Keratinocyte (primary cell): ENCODE measurements around the gene ELAVL4.

Experiments used
- EZH2 ChIP-seq: IDR thresholded peaks from one replicate; pipeline ENCODE4 v1.6.1; 2012; ENCODE audit warnings: inconsistent platforms, mild to moderate bottlenecking, low read length, moderate library complexity
- TF ChIP-seq, protein P1 (sequence below), 3 experiments: IDR thresholded peaks in 1 of 3; conservative IDR thresholded peaks in 1 of 3; optimal IDR thresholded peaks in 1 of 3; 2 replicates in 2 of 3; 3 replicates in 1 of 3; pipeline versions ENCODE3 to v1.5.1; 2011; ENCODE audit warnings: low read length in 3 of 3, mild to moderate bottlenecking in 3 of 3, moderate library complexity in 2 of 3, control low read depth in 1 of 3, inconsistent platforms in 1 of 3; ENCODE audit not compliant: insufficient read depth in 2 of 3; ENCODE audit errors: extremely low read depth in 1 of 3

- TF ChIP-seq, protein P1, sequence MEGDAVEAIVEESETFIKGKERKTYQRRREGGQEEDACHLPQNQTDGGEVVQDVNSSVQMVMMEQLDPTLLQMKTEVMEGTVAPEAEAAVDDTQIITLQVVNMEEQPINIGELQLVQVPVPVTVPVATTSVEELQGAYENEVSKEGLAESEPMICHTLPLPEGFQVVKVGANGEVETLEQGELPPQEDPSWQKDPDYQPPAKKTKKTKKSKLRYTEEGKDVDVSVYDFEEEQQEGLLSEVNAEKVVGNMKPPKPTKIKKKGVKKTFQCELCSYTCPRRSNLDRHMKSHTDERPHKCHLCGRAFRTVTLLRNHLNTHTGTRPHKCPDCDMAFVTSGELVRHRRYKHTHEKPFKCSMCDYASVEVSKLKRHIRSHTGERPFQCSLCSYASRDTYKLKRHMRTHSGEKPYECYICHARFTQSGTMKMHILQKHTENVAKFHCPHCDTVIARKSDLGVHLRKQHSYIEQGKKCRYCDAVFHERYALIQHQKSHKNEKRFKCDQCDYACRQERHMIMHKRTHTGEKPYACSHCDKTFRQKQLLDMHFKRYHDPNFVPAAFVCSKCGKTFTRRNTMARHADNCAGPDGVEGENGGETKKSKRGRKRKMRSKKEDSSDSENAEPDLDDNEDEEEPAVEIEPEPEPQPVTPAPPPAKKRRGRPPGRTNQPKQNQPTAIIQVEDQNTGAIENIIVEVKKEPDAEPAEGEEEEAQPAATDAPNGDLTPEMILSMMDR (optimal IDR thresholded peaks at IDR 0.05 in 1 of 3, IDR thresholded peaks at IDR 0.05 in 1 of 3, conservative IDR thresholded peaks at IDR 0.05 in 1 of 3; ENCODE audit: extremely low read depth in 1 of 3, insufficient read depth in 2 of 3, low read length in 3 of 3), result no peak
- no peak for TF ChIP-seq EZH2
Measured at GRCh38 chr1:50129201-50129600, 20.5 kb downstream of the ELAVL4 start.
